Endothelial cell of umbilical vein (primary cell): Measurements from ENCODE around the gene CRTC1. TPM values are rescaled to one million over a fixed set of nuclear protein-coding genes. Genes with fewer than 3 reads are reported as not detected.

ENCODE experiments used
- BruUV-seq: library from RNA; stranded (reverse); fragments of 400-500 nt; replicated peaks from 2 replicates; lab custom pipeline; 2021; lab: Mats Ljungman, UMichigan
- CTCF ChIA-PET: fragments of 300-600, 350-600 bp; sonication (Branson Sonifier 250); formaldehyde crosslinking; loops from one replicate; lab custom pipeline; 2021; ENCODE audit warnings: antibody characterized with exemption, inconsistent platforms; lab: Charles Lee
- POLR2A ChIA-PET: fragments of 300-600, 350-600 bp; sonication (Branson Sonifier 250); formaldehyde crosslinking; loops from one replicate; lab custom pipeline; 2021; ENCODE audit warnings: antibody characterized with exemption, inconsistent platforms; lab: Charles Lee
- DNase-seq: peaks from one replicate; pipeline ENCODE4 v3.0.0-alpha.2; 2011; ENCODE audit warnings: low read depth, low spot score
- FAIRE-seq: peaks from 2 replicates; lab custom pipeline; 2011; peaks lifted over from hg19 to GRCh38; lab: Jason Lieb, UNC
- H2AFZ ChIP-seq: 2 replicates; pipeline ENCODE4 v1.6.0; 2012; ENCODE audit warnings: low read depth, low read length, control low read depth, inconsistent platforms
- H3K27ac ChIP-seq: 2 replicates; pipeline ENCODE4 v1.5.1; 2011; ENCODE audit warnings: low read depth, mild to moderate bottlenecking, control low read depth, low read length, moderate library complexity; ENCODE audit not compliant: insufficient read depth
- H3K27me3 ChIP-seq, 2 experiments: 2 replicates each; pipeline versions ENCODE4 v1.6.0 to v1.6.1; 2011; ENCODE audit warnings: low read length in 2 of 2, mixed read lengths in 1 of 2; ENCODE audit not compliant: control insufficient read depth in 2 of 2, insufficient read depth in 2 of 2
- H3K36me3 ChIP-seq, 2 experiments: 2 replicates in 1 of 2; 3 replicates in 1 of 2; pipeline ENCODE4 v1.5.1; 2011; ENCODE audit warnings: low read length in 2 of 2, mild to moderate bottlenecking in 1 of 2, moderate library complexity in 1 of 2; ENCODE audit not compliant: control insufficient read depth in 2 of 2, insufficient read depth in 2 of 2; ENCODE audit errors: extremely low read depth in 1 of 2
- H3K4me1 ChIP-seq: 3 replicates; pipeline ENCODE4 v1.5.1; 2011; ENCODE audit warnings: mild to moderate bottlenecking, low read length; ENCODE audit not compliant: control insufficient read depth, insufficient read depth; ENCODE audit errors: extremely low read depth
- H3K4me2 ChIP-seq: 2 replicates; pipeline ENCODE4 v1.6.1; 2011; ENCODE audit warnings: low read length, control low read depth, mixed read lengths; ENCODE audit not compliant: insufficient read depth
- H3K4me3 ChIP-seq, 3 experiments: fragments of 200-600 bp in 1 of 3; sonication (generic), shearing (Covaris generic) in 1 of 3; replicated peaks in 1 of 3; 2 replicates each; pipeline ENCODE4 v1.5.1; 2011 to 2016; ENCODE audit warnings: control low read depth in 3 of 3, low read length in 3 of 3, mild to moderate bottlenecking in 2 of 3, inconsistent platforms in 1 of 3, low read depth in 1 of 3, moderate library complexity in 1 of 3; ENCODE audit not compliant: insufficient read depth in 1 of 3
- H3K79me2 ChIP-seq: 2 replicates; pipeline ENCODE4 v1.6.0; 2012; ENCODE audit warnings: low read length, inconsistent platforms; ENCODE audit not compliant: control insufficient read depth, insufficient read depth
- H3K9ac ChIP-seq: replicated peaks from 2 replicates; pipeline ENCODE3; 2011; ENCODE audit warnings: low read length, control low read depth; ENCODE audit not compliant: insufficient read depth; ENCODE audit errors: extremely low read depth
- H3K9me1 ChIP-seq: replicated peaks from 3 replicates; pipeline ENCODE4 v1.6.0; 2011; ENCODE audit warnings: mild to moderate bottlenecking, low read length; ENCODE audit not compliant: control insufficient read depth, insufficient read depth; ENCODE audit errors: extremely low read depth
- H3K9me3 ChIP-seq: replicated peaks from 2 replicates; pipeline ENCODE4 v1.5.1; 2012; ENCODE audit warnings: low read length, inconsistent platforms; ENCODE audit not compliant: control insufficient read depth, insufficient read depth
- H4K20me1 ChIP-seq: replicated peaks from 2 replicates; pipeline ENCODE3; 2011; ENCODE audit warnings: mild to moderate bottlenecking, low read length; ENCODE audit not compliant: control insufficient read depth, insufficient read depth; ENCODE audit errors: extremely low read depth
- CTCF ChIP-seq, 2 donors: IDR thresholded peaks; 1 replicate in 1 of 2; 2 replicates in 1 of 2; pipeline ENCODE4 v1.5.1; 2011; ENCODE audit warnings: low read length in 2 of 2, mild to moderate bottlenecking in 2 of 2, moderate library complexity in 2 of 2, control low read depth in 1 of 2, inconsistent platforms in 1 of 2, low read depth in 1 of 2; ENCODE audit not compliant: insufficient read depth in 1 of 2; ENCODE audit errors: extremely low read depth in 1 of 2
- EZH2 ChIP-seq: IDR thresholded peaks from 2 replicates; pipeline ENCODE4 v1.6.1; 2012; ENCODE audit warnings: borderline replicate concordance, low read depth, mild to moderate bottlenecking, moderate library complexity, low read length, inconsistent platforms; ENCODE audit not compliant: severe bottlenecking
- FOS ChIP-seq: IDR thresholded peaks from 2 replicates; pipeline ENCODE4 v1.6.1; 2011; ENCODE audit warnings: mild to moderate bottlenecking, low read length, moderate library complexity, borderline replicate concordance; ENCODE audit not compliant: insufficient read depth
- GATA2 ChIP-seq: IDR thresholded peaks from 2 replicates; pipeline ENCODE4 v1.7.0; 2011; ENCODE audit warnings: low read depth, mild to moderate bottlenecking, moderate library complexity, mixed read lengths, low read length; ENCODE audit not compliant: insufficient read length, insufficient read depth
- JUN ChIP-seq: IDR thresholded peaks from 2 replicates; pipeline ENCODE4 v1.6.1; 2011; ENCODE audit warnings: borderline replicate concordance, low read depth; ENCODE audit not compliant: insufficient read length, insufficient read depth
- MAX ChIP-seq: IDR thresholded peaks from 2 replicates; pipeline ENCODE4 v1.6.1; 2011; ENCODE audit not compliant: insufficient read depth, insufficient read length
- MYC ChIP-seq: IDR thresholded peaks from one replicate; pipeline ENCODE4 v1.6.1; 2011; ENCODE audit warnings: mild to moderate bottlenecking, low read depth, low read length
- POLR2A ChIP-seq: IDR thresholded peaks from 2 replicates; pipeline ENCODE4 v1.6.1; 2012; ENCODE audit warnings: low read depth, mild to moderate bottlenecking, control low read depth, low read length
- POLR2AphosphoS5 ChIP-seq: IDR thresholded peaks from 2 replicates; pipeline ENCODE4 v1.6.1; 2012; ENCODE audit warnings: low read depth, mild to moderate bottlenecking, control low read depth, low read length, moderate library complexity; ENCODE audit not compliant: insufficient read depth
- dilution Hi-C: fragments of 300-500 bp; cut with MboI; formaldehyde crosslinking; loops from one replicate; pipeline ENCODE4 v1.15.0; 2019; ENCODE audit warnings: low sequenced_read_pairs; ENCODE audit not compliant: extremely low pct_ligation_motif_present
- intact Hi-C: fragments of 100-400 bp; cut with micrococcal nuclease; formaldehyde crosslinking; loops from one replicate; pipeline ENCODE4 v1.10.0; 2022
- polyA plus RNA-seq, 4 experiments: library from polyadenylated mRNA; depleted of rRNA in 3 of 4; stranded (reverse) in 3 of 4; unstranded in 1 of 4; fragments of >200 nt; gene quantifications; 2 replicates each; pipeline versions ENCODE4 v1.2.1 to v1.2.3, GENCODE V29; 2011 to 2012; ENCODE audit warnings: missing spikeins in 1 of 4
- total RNA-seq: library from RNA; stranded (reverse); gene quantifications from 2 replicates; pipeline ENCODE4 v1.2.3, GENCODE V29; 2021

Gene CRTC1
- total and polyA plus RNA-seq, 2 donors (not counting 3 experiments of a cell fraction or from before 2014, with no cell fraction given), result 4.2 to 11.4 TPM

GRCh38 chr19:18709546-18709945 is 26.1 kb downstream of the CRTC1 start:
- Histone ChIP-seq H3K27ac (no peak overlapping the region), H3K9me1 (no peaks in the 10 kb centered on the region), H3K9ac (no peak overlapping the region), H3K27me3 (no peaks in the 10 kb centered on the region), H3K4me3 (no peak overlapping the region), H4K20me1 (no peaks in the 10 kb centered on the region), H2AFZ (no peak overlapping the region), H3K36me3 (no peaks in the 10 kb centered on the region), H3K79me2 (no peaks in the 10 kb centered on the region), H3K4me2 (no peak overlapping the region), H3K9me3 (no peaks in the 10 kb centered on the region), H3K4me1 (peaks cover 2% of the 10 kb centered on the region)
- no peak for TF ChIP-seq JUN
- intact Hi-C loops (no loop called here), dilution Hi-C loops (no loop called here)
- ChIA-PET POLR2A (no interaction called here), CTCF (interaction anchor here (1.5 kb wide), 1 partner anchor 120 kb away, joined by 3 read pairs; no protein-coding TSS in a partner anchor)
- FAIRE-seq, result no peak
- no TSS peak for BruUV-seq
- no peak for DNase-seq

GRCh38 chr19:18710186-18710585 is 26.7 kb downstream of the CRTC1 start:
- FAIRE-seq (no peak), DNase-seq (no peak)
- Histone ChIP-seq H2AFZ (no peak overlapping the region), H3K27ac (no peak overlapping the region), H3K9ac (no peak overlapping the region), H4K20me1 (no peaks in the 10 kb centered on the region), H3K36me3 (no peaks in the 10 kb centered on the region), H3K4me3 (no peak overlapping the region), H3K4me1 (peaks cover 2% of the 10 kb centered on the region), H3K9me1 (no peaks in the 10 kb centered on the region), H3K4me2 (no peak overlapping the region), H3K9me3 (no peaks in the 10 kb centered on the region), H3K79me2 (no peaks in the 10 kb centered on the region), H3K27me3 (no peaks in the 10 kb centered on the region)
- no TSS peak for BruUV-seq
- ChIA-PET POLR2A (no interaction called here), CTCF (interaction anchor here (1.5 kb wide), 1 partner anchor 121 kb away, joined by 3 read pairs; no protein-coding TSS in a partner anchor)
- intact Hi-C loops, result no loop called here
- TF ChIP-seq MYC (no peak), EZH2 (no peak), POLR2A (no peak), JUN (no peak), CTCF (IDR thresholded peaks at IDR 0.05; ENCODE audit: extremely low read depth in 1 of 2, insufficient read depth in 1 of 2, low read depth in 1 of 2, low read length in 2 of 2) (no peak), MAX (no peak), POLR2AphosphoS5 (no peak), GATA2 (no peak), FOS (no peak)
- dilution Hi-C loops, result no loop called here
